ENCODE data around the gene PRELID2. TPM values are rescaled to one million over a fixed set of nuclear protein-coding genes. Genes with fewer than 3 reads are reported as not detected.

PRELID2 gene
- total RNA-seq: 10 to 100 TPM; 10.7 to 27.9 TPM

DNA sequence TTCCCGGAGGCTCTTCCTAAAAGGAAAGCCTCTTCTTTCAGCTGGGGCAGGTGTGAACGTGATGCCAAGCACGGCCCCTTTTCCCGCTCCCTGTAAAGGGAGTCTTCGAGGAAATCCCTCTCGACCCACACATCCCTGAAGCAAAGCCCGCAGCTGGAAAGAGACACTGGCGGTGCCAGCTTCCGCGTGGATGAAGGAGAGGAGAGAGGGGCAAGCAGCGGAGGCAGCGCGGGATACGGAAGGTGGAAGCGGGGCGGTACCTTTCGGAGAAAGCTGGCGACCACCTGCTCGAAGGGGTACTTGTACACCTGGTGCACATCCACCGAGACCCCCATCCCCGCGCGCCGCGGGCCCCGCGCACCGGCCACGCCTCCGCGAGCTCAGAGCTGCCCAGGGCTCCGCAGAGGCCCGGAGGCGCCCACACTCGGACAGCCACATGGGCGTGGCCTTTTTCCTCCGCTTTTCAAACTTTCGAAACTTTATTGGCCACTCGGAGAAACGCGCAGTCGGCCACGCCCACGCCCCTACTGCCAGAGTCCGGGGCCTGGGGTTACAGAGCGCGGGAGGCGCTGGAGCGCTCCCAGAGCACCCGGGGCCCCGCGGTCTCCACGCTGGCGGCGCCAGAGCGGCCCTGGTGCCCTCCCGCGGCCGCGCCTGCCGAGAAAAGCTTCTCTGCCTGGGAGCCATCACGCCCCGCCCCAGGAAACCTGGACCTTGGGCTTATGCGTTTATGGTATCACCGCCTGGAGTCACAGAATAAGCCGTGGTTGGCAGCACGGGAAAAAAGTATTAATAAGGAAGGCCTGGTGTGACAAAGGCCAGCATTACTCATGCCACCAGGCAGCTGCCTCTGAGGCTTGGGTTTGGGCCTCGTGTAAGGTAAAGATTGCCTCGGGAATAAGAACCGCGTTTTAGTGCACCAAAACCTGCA, at the start of gene PRELID2:
TSS of gene PRELID2 (minus strand) at position 426 of the 931 bp plus-strand sequence. CDS start at position 335, 91 bp downstream.
- ATAC-seq (ENCODE audit: insufficient number of reproducible peaks, low FRiP score, low read depth): peak; percentile 92

DNA sequence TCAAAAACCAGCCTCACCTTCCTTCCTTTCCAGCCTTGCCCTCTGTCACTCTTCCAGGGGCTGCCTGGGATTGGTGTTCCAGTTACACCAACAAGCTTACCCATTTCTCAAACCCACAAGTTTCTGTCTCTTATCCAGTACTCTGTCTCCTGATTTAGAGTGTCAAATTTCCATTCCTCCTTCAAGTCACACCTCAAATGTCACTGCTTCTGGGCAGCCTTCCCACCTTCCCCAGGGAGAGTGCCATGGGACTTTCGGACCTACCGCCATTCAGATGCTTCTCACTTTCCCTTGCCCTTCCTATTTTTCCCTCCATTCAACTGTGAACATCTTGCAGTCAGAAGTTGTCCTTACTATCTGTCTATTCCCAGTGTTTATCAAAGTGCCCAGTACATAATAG, 39.6 kb upstream of the PRELID2 start:
- DNase-seq (ENCODE audit: low spot score) (no peak), ATAC-seq (ENCODE audit: insufficient number of reproducible peaks, low FRiP score, low read depth) (no peak)
- H3K27me3 ChIP-seq (replicated peaks; ENCODE audit: insufficient read depth): no peaks in the 10 kb centered on the region
- H3K36me3 ChIP-seq: no peaks in the 10 kb centered on the region
- no peaks in the 10 kb centered on the region for H3K9me3 ChIP-seq
- no peak overlapping the region for H3K27ac ChIP-seq
- no peak overlapping the region for H3K4me3 ChIP-seq
- TF ChIP-seq, protein P1, sequence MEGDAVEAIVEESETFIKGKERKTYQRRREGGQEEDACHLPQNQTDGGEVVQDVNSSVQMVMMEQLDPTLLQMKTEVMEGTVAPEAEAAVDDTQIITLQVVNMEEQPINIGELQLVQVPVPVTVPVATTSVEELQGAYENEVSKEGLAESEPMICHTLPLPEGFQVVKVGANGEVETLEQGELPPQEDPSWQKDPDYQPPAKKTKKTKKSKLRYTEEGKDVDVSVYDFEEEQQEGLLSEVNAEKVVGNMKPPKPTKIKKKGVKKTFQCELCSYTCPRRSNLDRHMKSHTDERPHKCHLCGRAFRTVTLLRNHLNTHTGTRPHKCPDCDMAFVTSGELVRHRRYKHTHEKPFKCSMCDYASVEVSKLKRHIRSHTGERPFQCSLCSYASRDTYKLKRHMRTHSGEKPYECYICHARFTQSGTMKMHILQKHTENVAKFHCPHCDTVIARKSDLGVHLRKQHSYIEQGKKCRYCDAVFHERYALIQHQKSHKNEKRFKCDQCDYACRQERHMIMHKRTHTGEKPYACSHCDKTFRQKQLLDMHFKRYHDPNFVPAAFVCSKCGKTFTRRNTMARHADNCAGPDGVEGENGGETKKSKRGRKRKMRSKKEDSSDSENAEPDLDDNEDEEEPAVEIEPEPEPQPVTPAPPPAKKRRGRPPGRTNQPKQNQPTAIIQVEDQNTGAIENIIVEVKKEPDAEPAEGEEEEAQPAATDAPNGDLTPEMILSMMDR (IDR thresholded peaks at IDR 0.05): no peak
- no peaks in the 10 kb centered on the region for H3K4me1 ChIP-seq (ENCODE audit: control insufficient read depth in 1 of 2, low read depth in 2 of 2)

More for the DNA sequence above, at the start of gene PRELID2:
- peak within 1 kb of the TSS; percentile 86 for H3K4me3 ChIP-seq
- H3K4me1 ChIP-seq (ENCODE audit: control insufficient read depth in 1 of 2, low read depth in 2 of 2): peaks cover 11 to 30% of the 10 kb centered on the region in 2 donors
- DNase-seq (ENCODE audit: low spot score): peak; percentile 56
- no peaks in the 10 kb centered on the region for H3K36me3 ChIP-seq
- no peaks in the 10 kb centered on the region for H3K27me3 ChIP-seq (replicated peaks; ENCODE audit: insufficient read depth)
- no peaks in the 10 kb centered on the region for H3K9me3 ChIP-seq
- peak within 1 kb of the TSS; percentile 49 to 92 for H3K27ac ChIP-seq
- TF ChIP-seq, protein P1 (IDR thresholded peaks at IDR 0.05): no peak

DNA sequence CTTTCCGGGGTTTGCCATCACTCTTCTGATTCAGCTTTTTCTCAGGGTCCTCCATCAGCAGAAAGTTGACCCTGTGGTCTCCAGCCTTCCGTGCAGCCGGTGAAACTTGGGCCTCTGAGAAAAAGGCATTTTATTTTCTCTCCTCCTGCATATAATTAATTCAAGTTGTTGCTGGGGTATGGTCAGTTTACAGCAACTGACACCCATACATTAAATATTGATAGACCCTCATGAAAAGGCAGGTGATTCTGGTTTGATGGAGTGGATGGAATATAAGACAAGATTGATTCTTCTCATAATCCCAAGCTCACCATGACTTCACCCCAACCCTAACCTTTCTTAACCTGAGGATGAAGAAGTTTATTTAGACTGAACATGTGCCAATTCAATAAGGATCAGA, 37.8 kb upstream of the PRELID2 start, which contains the start of gene GRXCR2:
TSS of gene GRXCR2 (minus strand) at position 101 of the 400 bp plus-strand sequence. CDS start at position 55, 46 bp downstream.
- Histone ChIP-seq H3K9me3 (no peaks in the 10 kb centered on the region), H3K36me3 (no peaks in the 10 kb centered on the region), H3K27me3 (replicated peaks; ENCODE audit: insufficient read depth) (no peaks in the 10 kb centered on the region), H3K27ac (no peak within 1 kb of the TSS), H3K4me3 (no peak within 1 kb of the TSS), H3K4me1 (ENCODE audit: control insufficient read depth in 1 of 2, low read depth in 2 of 2) (no peaks in the 10 kb centered on the region)
- ATAC-seq (ENCODE audit: insufficient number of reproducible peaks, low FRiP score, low read depth) (no peak), DNase-seq (ENCODE audit: low spot score) (no peak)
- TF ChIP-seq, protein P1 (IDR thresholded peaks at IDR 0.05): no peak

DNA sequence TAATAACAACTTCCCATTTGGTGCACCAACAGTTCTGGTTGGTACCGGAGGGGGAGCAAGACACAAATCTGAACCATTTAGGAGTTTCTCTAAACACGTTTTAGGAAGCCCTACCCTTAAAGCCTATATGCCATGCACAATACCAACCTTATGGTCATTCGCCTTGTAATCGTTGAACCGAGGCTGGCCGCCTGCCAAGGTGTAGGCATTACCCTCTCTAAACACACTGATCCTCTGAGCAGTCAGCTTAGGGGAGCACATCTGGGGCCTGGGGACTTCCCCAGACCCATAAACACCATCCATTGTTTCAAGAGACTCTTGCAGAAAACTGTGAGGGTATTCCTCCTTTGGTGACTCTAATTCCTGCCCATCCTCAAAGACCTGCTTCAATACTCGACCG, 37.3 kb upstream of the PRELID2 start:
- Histone ChIP-seq H3K36me3 (no peaks in the 10 kb centered on the region), H3K4me3 (no peak overlapping the region), H3K27me3 (replicated peaks; ENCODE audit: insufficient read depth) (no peaks in the 10 kb centered on the region), H3K9me3 (no peaks in the 10 kb centered on the region), H3K27ac (no peak overlapping the region), H3K4me1 (ENCODE audit: control insufficient read depth in 1 of 2, low read depth in 2 of 2) (no peaks in the 10 kb centered on the region)
- DNase-seq (ENCODE audit: low spot score) (no peak), ATAC-seq (ENCODE audit: insufficient number of reproducible peaks, low FRiP score, low read depth) (no peak)
- TF ChIP-seq, protein P1 (IDR thresholded peaks at IDR 0.05): no peak

DNA sequence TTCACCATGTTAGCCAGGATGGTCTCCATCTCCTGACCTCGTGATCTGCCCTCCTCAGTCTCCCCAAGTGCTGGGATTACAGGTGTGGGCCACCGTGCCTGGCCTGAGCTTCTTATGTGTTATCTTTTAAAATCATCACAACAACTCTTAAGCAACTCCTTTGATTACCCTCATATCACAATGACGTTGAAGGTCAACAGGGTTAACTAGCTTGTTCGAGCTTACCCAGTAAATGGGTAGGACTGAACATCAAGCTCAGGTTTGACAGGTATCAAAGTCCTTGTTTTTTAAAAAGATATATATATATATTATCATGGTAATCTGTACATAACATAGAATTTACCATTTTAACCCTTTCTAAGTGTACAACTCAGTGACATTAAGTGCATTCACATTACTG, 34.6 kb upstream of the PRELID2 start:
- Histone ChIP-seq H3K4me3 (no peak overlapping the region), H3K27me3 (replicated peaks; ENCODE audit: insufficient read depth) (no peaks in the 10 kb centered on the region), H3K4me1 (ENCODE audit: control insufficient read depth in 1 of 2, low read depth in 2 of 2) (no peaks in the 10 kb centered on the region), H3K9me3 (no peaks in the 10 kb centered on the region), H3K27ac (no peak overlapping the region), H3K36me3 (no peaks in the 10 kb centered on the region)
- DNase-seq (ENCODE audit: low spot score) (no peak), ATAC-seq (ENCODE audit: insufficient number of reproducible peaks, low FRiP score, low read depth) (no peak)
- TF ChIP-seq, protein P1 (IDR thresholded peaks at IDR 0.05): no peak

All from thoracic aorta (tissue), 2 donors.